ENCODE data around the gene SLC25A23.
"Not testable (repeated sequence)": the region's sequence is repeated elsewhere in the genome, so short reads cannot be mapped to it uniquely, and the experiment has no call there.

SLC25A23 gene

GRCh38 chr19:6402058-6402457 is 57.5 kb downstream of the SLC25A23 start:
- no peak for DNase-seq (ENCODE audit: low read depth)

GRCh38 chr19:6400062-6400944 is 59.3 kb downstream of the SLC25A23 start:
- not testable (repeated sequence) for DNase-seq (ENCODE audit: low read depth)

GRCh38 chr19:6396305-6396704 is 63.3 kb downstream of the SLC25A23 start:
- no peak for DNase-seq (ENCODE audit: low read depth)

GRCh38 chr19:6394831-6395230 is 64.8 kb downstream of the SLC25A23 start:
- DNase-seq (ENCODE audit: low read depth) = no peak

GRCh38 chr19:6393983-6394412 is 65.6 kb downstream of the SLC25A23 start:
- no peak for DNase-seq (ENCODE audit: low read depth)

- DNase-seq (ENCODE audit: low read depth) = peak; percentile 95
Observed at GRCh38 chr19:6393074-6393982, 66.3 kb downstream of the SLC25A23 start, which contains the start of gene GTF2F1. Gene GTF2F1, minus strand, starts transcription at chr19:6393164. Its CDS starts 169 bp downstream, at chr19:6392995.

- DNase-seq (ENCODE audit: low read depth) = no peak
Observed at GRCh38 chr19:6392221-6393073, 67.1 kb downstream of the SLC25A23 start.
